Left lung (tissue), 10 donors: ENCODE data around the gene MRGPRF. TPM values are rescaled to one million over a fixed set of nuclear protein-coding genes. Genes with fewer than 3 reads are reported as not detected.
"Not testable (repeated sequence)": the region's sequence is repeated elsewhere in the genome, so short reads cannot be mapped to it uniquely, and the experiment has no call there.

Experiments used
- ATAC-seq: fragments of 200-7000 bp; cut with Tn5 transposase; one replicate; pipeline ENCODE4 v1.9.1; 2020; ENCODE audit warnings: moderate library complexity
- DNase-seq, 4 donors: peaks; one replicate each; pipeline ENCODE4 v3.0.0-alpha.2; 2013 to 2020
- H3K27ac ChIP-seq, 2 donors: fragments of 200-600 bp; sonication (generic) in 1 of 2; one replicate each; pipeline versions ENCODE4 v1.5.0 to v1.8.0; 2020 to 2021
- H3K27me3 ChIP-seq, 2 donors: fragments of 200-600 bp; sonication (generic) in 1 of 2; one replicate each; pipeline versions ENCODE4 v1.5.0 to v1.8.0; 2020 to 2021
- H3K36me3 ChIP-seq, 2 donors: fragments of 200-600 bp; sonication (generic) in 1 of 2; one replicate each; pipeline versions ENCODE4 v1.5.0 to v1.8.0; 2020 to 2021
- H3K4me1 ChIP-seq, 2 donors: fragments of 200-600 bp; one replicate each; pipeline ENCODE4 v1.8.0; 2021
- H3K4me3 ChIP-seq, 2 donors: fragments of 200-600 bp; sonication (generic) in 1 of 2; one replicate each; pipeline versions ENCODE4 v1.5.0 to v1.8.0; 2020 to 2021; ENCODE audit warnings: mild to moderate bottlenecking in 1 of 2
- H3K9me3 ChIP-seq, 2 donors: fragments of 200-600 bp; sonication (generic) in 1 of 2; one replicate each; pipeline versions ENCODE4 v1.5.0 to v1.8.0; 2020 to 2021
- CTCF ChIP-seq, 2 donors: fragments of 200-600 bp; sonication (generic) in 1 of 2; IDR thresholded peaks; one replicate each; pipeline versions ENCODE4 v1.5.0 to v1.8.0; 2021; ENCODE audit warnings: antibody characterized with exemption in 2 of 2
- intact Hi-C, 2 donors: fragments of 100-400 bp; cut with DNase I; formaldehyde crosslinking; loops; one replicate each; pipeline versions ENCODE4 v1.11.2 to v1.14.2; 2022
- polyA plus RNA-seq, 6 donors: library from polyadenylated mRNA; unstranded; fragments of 120-200 nt; gene quantifications; one replicate each; pipeline ENCODE4 v1.2.1, GENCODE V29; 2013; ENCODE audit not compliant: insufficient read length in 6 of 6
- total RNA-seq, 2 donors: library from RNA; stranded (reverse); fragmentation: NEBNext Ultra II Directional; extraction: Animal tissue kit (Norgen Biotek cat#: 25700); gene quantifications; one replicate each; pipeline ENCODE4 v1.2.1, GENCODE V29; 2021
- donor health status: DM: no; HTN: yes; CAD: no.
- donor health status: DM: no; HTN: no; CAD: no.

MRGPRF gene
- total and polyA plus RNA-seq, 8 donors: 4.2 to 22.6 (median 6.2) TPM

GRCh38 chr11:68977781-68978625 lies 35.0 kb downstream of the MRGPRF start:
- no peak for TF ChIP-seq CTCF (IDR thresholded peaks at IDR 0.05)
- intact Hi-C loops: no loop called here
- DNase-seq: peak in 1 of 4 donors; percentile 12
- Histone ChIP-seq H3K9me3 (peaks cover 0 to 5% of the 10 kb centered on the region in 2 donors), H3K4me3 (no peak overlapping the region), H3K4me1 (no peaks in the 10 kb centered on the region), H3K36me3 (no peaks in the 10 kb centered on the region), H3K27ac (no peak overlapping the region), H3K27me3 (peaks cover 0 to 26% of the 10 kb centered on the region in 2 donors)
- ATAC-seq: no peak

GRCh38 chr11:68976563-68976962 lies 36.5 kb downstream of the MRGPRF start:
- no peaks in the 10 kb centered on the region for H3K4me1 ChIP-seq
- DNase-seq (peak in 1 of 4 donors; percentile 6), ATAC-seq (no peak)
- no peak overlapping the region for H3K4me3 ChIP-seq
- H3K36me3 ChIP-seq: no peaks in the 10 kb centered on the region
- no peak for TF ChIP-seq CTCF (IDR thresholded peaks at IDR 0.05)
- no peak overlapping the region for H3K27ac ChIP-seq
- H3K27me3 ChIP-seq: peaks cover 0 to 31% of the 10 kb centered on the region in 2 donors
- H3K9me3 ChIP-seq: no peaks in the 10 kb centered on the region
- intact Hi-C loops: no loop called here

- no peak for TF ChIP-seq CTCF (IDR thresholded peaks at IDR 0.05)
- ATAC-seq: no peak
- Histone ChIP-seq H3K27ac (no peak overlapping the region), H3K36me3 (no peaks in the 10 kb centered on the region), H3K27me3 (peaks cover 0 to 36% of the 10 kb centered on the region in 2 donors), H3K4me1 (no peaks in the 10 kb centered on the region), H3K4me3 (no peak overlapping the region), H3K9me3 (no peaks in the 10 kb centered on the region)
- intact Hi-C loops: no loop called here
- DNase-seq: no peak
Observed at GRCh38 chr11:68976095-68976494, 37.0 kb downstream of the MRGPRF start.

GRCh38 chr11:68974421-68975194 lies 38.4 kb downstream of the MRGPRF start:
- peaks cover 0 to 27% of the 10 kb centered on the region in 2 donors for H3K27me3 ChIP-seq
- no peak overlapping the region for H3K27ac ChIP-seq
- intact Hi-C loops: no loop called here
- TF ChIP-seq CTCF (IDR thresholded peaks at IDR 0.05): no peak
- no peaks in the 10 kb centered on the region for H3K9me3 ChIP-seq
- H3K4me1 ChIP-seq: no peaks in the 10 kb centered on the region
- DNase-seq (peak in 1 of 4 donors; percentile 28), ATAC-seq (peak; percentile 33)
- H3K4me3 ChIP-seq: no peak overlapping the region
- H3K36me3 ChIP-seq: no peaks in the 10 kb centered on the region

GRCh38 chr11:68973706-68974105 lies 39.3 kb downstream of the MRGPRF start:
- intact Hi-C loops, H3K4me3 ChIP-seq: not testable (repeated sequence)

More at GRCh38 chr11:68973706-68974105, 39.3 kb downstream of the MRGPRF start:
- not testable (repeated sequence) for ATAC-seq, H3K27ac ChIP-seq, H3K9me3 ChIP-seq, H3K4me1 ChIP-seq, H3K36me3 ChIP-seq
- peaks cover 0 to 21% of the 10 kb centered on the region in 2 donors for H3K27me3 ChIP-seq
- peak in 1 of 4 donors; percentile 17 for DNase-seq
